PFSK-1 (cell line): ENCODE results near the gene NPAS2.

Experiments
- FOXP2 ChIP-seq: optimal IDR thresholded peaks from 2 replicates; pipeline ENCODE3; 2011; ENCODE audit warnings: borderline replicate concordance, control low read depth, inconsistent platforms; ENCODE audit not compliant: insufficient read depth; ENCODE audit errors: extremely low read length, extremely low read depth
- POLR2AphosphoS5 ChIP-seq: IDR thresholded peaks from 2 replicates; pipeline ENCODE4 v1.6.1; 2012; ENCODE audit warnings: low read depth, mild to moderate bottlenecking, control low read depth, low read length, moderate library complexity
- SIN3A ChIP-seq: IDR thresholded peaks from 2 replicates; pipeline ENCODE4 v1.6.1; 2012; ENCODE audit warnings: mild to moderate bottlenecking, low read length, moderate library complexity, borderline replicate concordance; ENCODE audit not compliant: insufficient read depth
- TAF1 ChIP-seq: IDR thresholded peaks from 2 replicates; pipeline ENCODE4 v1.6.1; 2012; ENCODE audit warnings: low read length, control low read depth, borderline replicate concordance; ENCODE audit not compliant: insufficient read depth
- TF ChIP-seq, protein P1 (sequence below), 2 experiments: IDR thresholded peaks; 2 replicates each; pipeline versions ENCODE4 v1.6.1 to v1.8.0; 2011 to 2012; ENCODE audit warnings: low read depth in 2 of 2, low read length in 2 of 2, control low read depth in 1 of 2, inconsistent platforms in 1 of 2, mild to moderate bottlenecking in 1 of 2, moderate library complexity in 1 of 2; ENCODE audit not compliant: insufficient read depth in 1 of 2

DNA sequence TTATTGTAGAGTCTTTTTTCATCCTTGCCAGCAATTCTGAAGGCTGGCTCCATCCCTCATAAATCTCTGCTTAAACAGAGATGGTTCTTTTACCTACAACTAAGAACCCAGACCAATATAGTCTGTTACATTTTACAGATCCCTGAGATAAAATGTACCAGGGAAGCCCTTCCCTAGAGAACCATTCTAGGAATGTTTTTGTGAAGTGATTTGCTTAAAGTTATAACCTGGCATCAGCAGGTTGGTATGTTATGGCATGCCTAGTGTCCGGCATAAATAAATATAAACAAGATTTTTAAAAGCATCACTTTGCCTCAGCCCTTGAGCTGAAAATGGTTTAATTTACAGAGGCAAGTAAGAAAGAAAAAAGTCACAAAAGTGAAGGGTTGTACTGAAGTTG, 18.5 kb upstream of the NPAS2 start:
- TF ChIP-seq TAF1 (no peak), POLR2AphosphoS5 (no peak), SIN3A (no peak), FOXP2 (no peak)
- TF ChIP-seq, protein P1, sequence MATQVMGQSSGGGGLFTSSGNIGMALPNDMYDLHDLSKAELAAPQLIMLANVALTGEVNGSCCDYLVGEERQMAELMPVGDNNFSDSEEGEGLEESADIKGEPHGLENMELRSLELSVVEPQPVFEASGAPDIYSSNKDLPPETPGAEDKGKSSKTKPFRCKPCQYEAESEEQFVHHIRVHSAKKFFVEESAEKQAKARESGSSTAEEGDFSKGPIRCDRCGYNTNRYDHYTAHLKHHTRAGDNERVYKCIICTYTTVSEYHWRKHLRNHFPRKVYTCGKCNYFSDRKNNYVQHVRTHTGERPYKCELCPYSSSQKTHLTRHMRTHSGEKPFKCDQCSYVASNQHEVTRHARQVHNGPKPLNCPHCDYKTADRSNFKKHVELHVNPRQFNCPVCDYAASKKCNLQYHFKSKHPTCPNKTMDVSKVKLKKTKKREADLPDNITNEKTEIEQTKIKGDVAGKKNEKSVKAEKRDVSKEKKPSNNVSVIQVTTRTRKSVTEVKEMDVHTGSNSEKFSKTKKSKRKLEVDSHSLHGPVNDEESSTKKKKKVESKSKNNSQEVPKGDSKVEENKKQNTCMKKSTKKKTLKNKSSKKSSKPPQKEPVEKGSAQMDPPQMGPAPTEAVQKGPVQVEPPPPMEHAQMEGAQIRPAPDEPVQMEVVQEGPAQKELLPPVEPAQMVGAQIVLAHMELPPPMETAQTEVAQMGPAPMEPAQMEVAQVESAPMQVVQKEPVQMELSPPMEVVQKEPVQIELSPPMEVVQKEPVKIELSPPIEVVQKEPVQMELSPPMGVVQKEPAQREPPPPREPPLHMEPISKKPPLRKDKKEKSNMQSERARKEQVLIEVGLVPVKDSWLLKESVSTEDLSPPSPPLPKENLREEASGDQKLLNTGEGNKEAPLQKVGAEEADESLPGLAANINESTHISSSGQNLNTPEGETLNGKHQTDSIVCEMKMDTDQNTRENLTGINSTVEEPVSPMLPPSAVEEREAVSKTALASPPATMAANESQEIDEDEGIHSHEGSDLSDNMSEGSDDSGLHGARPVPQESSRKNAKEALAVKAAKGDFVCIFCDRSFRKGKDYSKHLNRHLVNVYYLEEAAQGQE (IDR thresholded peaks at IDR 0.05; ENCODE audit: insufficient read depth in 1 of 2, low read depth in 2 of 2, low read length in 2 of 2) = no peak
